ENCODE results near the gene PGD.
"Not testable (repeated sequence)": the region's sequence is repeated elsewhere in the genome, so short reads cannot be mapped to it uniquely, and the experiment has no call there.

PGD gene

GRCh38 chr1:10437052-10437451 is 38.2 kb downstream of the PGD start:
- DNase-seq (ENCODE audit: low spot score) = no peak

GRCh38 chr1:10438677-10439163 is 39.9 kb downstream of the PGD start:
- DNase-seq (ENCODE audit: low spot score) = no peak

GRCh38 chr1:10440305-10440704 is 41.4 kb downstream of the PGD start:
- DNase-seq (ENCODE audit: low spot score) = no peak

GRCh38 chr1:10440794-10441193 is 41.9 kb downstream of the PGD start:
- no peak for DNase-seq (ENCODE audit: low spot score)

GRCh38 chr1:10444248-10444647 is 45.4 kb downstream of the PGD start:
- no peak for DNase-seq (ENCODE audit: low spot score)

- no peak for DNase-seq (ENCODE audit: low spot score)
These were observed 46.0 kb downstream of the PGD start for GRCh38 chr1:10444795-10445397.

- no peak for DNase-seq (ENCODE audit: low spot score)
These were observed 48.0 kb downstream of the PGD start for GRCh38 chr1:10446790-10447422.

- no peak for DNase-seq (ENCODE audit: low spot score)
These were observed 50.9 kb downstream of the PGD start, which contains the start of gene CORT for GRCh38 chr1:10449751-10450150. Gene CORT (plus strand): TSS chr1:10450031. CDS start chr1:10450224, 193 bp downstream.

- no peak for DNase-seq (ENCODE audit: low spot score)
These were observed 51.4 kb downstream of the PGD start for GRCh38 chr1:10450156-10450814.

GRCh38 chr1:10450836-10451235 is 52.0 kb downstream of the PGD start:
- DNase-seq (ENCODE audit: low spot score) = no peak

- DNase-seq (ENCODE audit: low spot score) = no peak
These were observed 52.4 kb downstream of the PGD start for GRCh38 chr1:10451287-10451686.

GRCh38 chr1:10456048-10456447 is 57.2 kb downstream of the PGD start:
- DNase-seq (ENCODE audit: low spot score) = no peak

- no peak for DNase-seq (ENCODE audit: low spot score)
These were observed 57.8 kb downstream of the PGD start for GRCh38 chr1:10456661-10457060.

GRCh38 chr1:10457462-10457861 is 58.6 kb downstream of the PGD start:
- not testable (repeated sequence) for DNase-seq (ENCODE audit: low spot score)

- no peak for DNase-seq (ENCODE audit: low spot score)
These were observed 59.0 kb downstream of the PGD start for GRCh38 chr1:10457875-10458274.

- DNase-seq (ENCODE audit: low spot score) = no peak
These were observed 60.3 kb downstream of the PGD start for GRCh38 chr1:10459184-10459583.

- no peak for DNase-seq (ENCODE audit: low spot score)
These were observed 68.2 kb downstream of the PGD start for GRCh38 chr1:10467078-10467477.

- DNase-seq (ENCODE audit: low spot score) = no peak
These were observed 71.2 kb downstream of the PGD start for GRCh38 chr1:10470043-10470442.

Data from CD4-positive, alpha-beta T cell treated with Interleukin-2 at 100 ng/mL for 4 hours (primary cell).